GM12878 (cell line): ENCODE results near the gene SERTAD2. TPM values are rescaled to one million over a fixed set of nuclear protein-coding genes. Genes with fewer than 3 reads are reported as not detected.

Experiments used
- BMI1 ChIP-seq: fragments of 450-650 bp; IDR thresholded peaks from 2 replicates; pipeline ENCODE4 v1.6.1; 2016; ENCODE audit warnings: mild to moderate bottlenecking, moderate library complexity, borderline replicate concordance
- CBX3 ChIP-seq: fragments of 200-600 bp; sonication (generic); IDR thresholded peaks from 2 replicates; pipeline ENCODE4 v1.6.1; 2016; ENCODE audit warnings: low read depth, borderline replicate concordance
- CEBPZ ChIP-seq: fragments of 150-350 bp; IDR thresholded peaks from 2 replicates; pipeline ENCODE4 v1.6.1; 2016; ENCODE audit warnings: low read depth, low read length
- CTCF ChIP-seq, 3 experiments: IDR thresholded peaks in 2 of 3; conservative IDR thresholded peaks in 1 of 3; 2 replicates each; pipeline ENCODE4 v1.5.1; 2011; ENCODE audit warnings: low read depth in 3 of 3, low read length in 3 of 3, mild to moderate bottlenecking in 3 of 3, control low read depth in 2 of 3, moderate library complexity in 2 of 3, inconsistent platforms in 1 of 3, mixed read lengths in 1 of 3; ENCODE audit not compliant: control insufficient read depth in 2 of 3, insufficient read depth in 1 of 3; ENCODE audit errors: extremely low read depth in 1 of 3
- DPF2 ChIP-seq: fragments of 450-650 bp; IDR thresholded peaks from 2 replicates; pipeline ENCODE4 v1.6.1; 2017; ENCODE audit warnings: mild to moderate bottlenecking
- EZH2 ChIP-seq: IDR thresholded peaks from 2 replicates; pipeline ENCODE4 v1.6.1; 2012; ENCODE audit warnings: low read depth, mild to moderate bottlenecking, control low read depth, inconsistent platforms, low read length, borderline replicate concordance; ENCODE audit not compliant: control insufficient read depth
- HDAC6 ChIP-seq: fragments of 200-600 bp; sonication (generic); IDR thresholded peaks from one replicate; pipeline ENCODE4 v1.8.0; 2017; ENCODE audit warnings: antibody characterized with exemption; ENCODE audit not compliant: unreplicated experiment
- JUNB ChIP-seq: IDR thresholded peaks from 2 replicates; pipeline ENCODE4 v1.6.1; 2016; ENCODE audit warnings: antibody characterized with exemption, mild to moderate bottlenecking
- MTA2 ChIP-seq: fragments of 450-650 bp; IDR thresholded peaks from 2 replicates; pipeline ENCODE4 v1.6.1; 2016; ENCODE audit warnings: low read depth, mild to moderate bottlenecking, moderate library complexity
- MYC ChIP-seq: IDR thresholded peaks from 2 replicates; pipeline ENCODE4 v1.6.1; 2011; ENCODE audit warnings: mild to moderate bottlenecking, low read length, moderate library complexity, inconsistent platforms; ENCODE audit not compliant: insufficient read depth, insufficient replicate concordance, insufficient read length, severe bottlenecking
- NFIC ChIP-seq: IDR thresholded peaks from 2 replicates; pipeline ENCODE4 v1.6.1; 2012; ENCODE audit warnings: low read depth, mild to moderate bottlenecking, inconsistent platforms, low read length, moderate library complexity
- NFYB ChIP-seq: IDR thresholded peaks from 2 replicates; pipeline ENCODE4 v1.6.1; 2011; ENCODE audit warnings: low read depth, mild to moderate bottlenecking, low read length, improper control_type of control experiment, moderate library complexity; ENCODE audit not compliant: insufficient read depth
- REST ChIP-seq: IDR thresholded peaks from 2 replicates; pipeline ENCODE4 v1.6.1; 2012; ENCODE audit warnings: mild to moderate bottlenecking, low read depth, low read length
- SMAD5 ChIP-seq: IDR thresholded peaks from 2 replicates; pipeline ENCODE4 v1.6.1; 2016; ENCODE audit warnings: antibody characterized with exemption, low read depth
- ZNF274 ChIP-seq: IDR thresholded peaks from one replicate; pipeline ENCODE4 v1.8.0; 2011; ENCODE audit not compliant: insufficient read length, insufficient read depth
- ZNF592 ChIP-seq: fragments of 450-650 bp; IDR thresholded peaks from 2 replicates; pipeline ENCODE4 v1.6.1; 2017; ENCODE audit warnings: mild to moderate bottlenecking, moderate library complexity
- polyA plus RNA-seq, 11 experiments: library from polyadenylated mRNA; depleted of rRNA in 4 of 11; unstranded in 6 of 11; stranded (reverse) in 5 of 11; fragments of >200 nt; fragmentation: Nextera tagmentation in 4 of 11; fragmentation: Illumina TruSeq in 1 of 11; extraction: Ambion mirVana in 4 of 11; extraction: Trizol in 1 of 11; gene quantifications; 1 replicate in 1 of 11; 2 replicates in 10 of 11; pipeline versions ENCODE4 v1.2.1 to v1.2.3, GENCODE V29; 2011 to 2016; ENCODE audit warnings: inconsistent platforms in 2 of 11, missing spikeins in 2 of 11, low read depth in 1 of 11
- total RNA-seq, 4 experiments: library from RNA; depleted of rRNA in 3 of 4; stranded (reverse); fragments of >200 nt in 3 of 4; fragmentation: Illumina TruSeq in 1 of 4; extraction: Trizol in 1 of 4; gene quantifications; 2 replicates each; pipeline versions ENCODE4 v1.2.1 to v1.2.3, GENCODE V29; 2013 to 2021

Gene SERTAD2
- total and polyA plus RNA-seq, 10 of the 15 experiments (the other 5 are each of a cell fraction or from before 2014, with no cell fraction given): 7.9 to 28.7 (median 20.1) TPM

GRCh38 chr2:64609227-64609941, 44.3 kb downstream of the SERTAD2 start (continued):
- TF ChIP-seq REST (no peak), CTCF (IDR thresholded peaks at IDR 0.05 in 2 of 3, conservative IDR thresholded peaks at IDR 0.05 in 1 of 3; ENCODE audit: control insufficient read depth in 2 of 3, extremely low read depth in 1 of 3, insufficient read depth in 1 of 3, low read depth in 3 of 3, low read length in 3 of 3) (peak; percentile 30 to 63 (median 33); a peak in 4 of 6 replicates), ZNF274 (no peak), ZNF592 (no peak), DPF2 (peak; percentile 53), EZH2 (no peak), NFYB (no peak), CBX3 (no peak), NFIC (no peak), MTA2 (no peak), SMAD5 (no peak), BMI1 (no peak), MYC (no peak), CEBPZ (no peak), JUNB (no peak), HDAC6 (peak; percentile 19)
